Osteoblast (primary cell): ENCODE measurements around the gene RIT1. TPM values are rescaled to one million over a fixed set of nuclear protein-coding genes. Genes with fewer than 3 reads are reported as not detected.

ENCODE experiments used
- DNase-seq: peaks from one replicate; pipeline ENCODE4 v3.0.0; 2011; ENCODE audit warnings: low spot score, mixed read lengths; ENCODE audit not compliant: insufficient read length; ENCODE audit errors: missing footprints
- H2AFZ ChIP-seq: 2 replicates; pipeline ENCODE4 v1.6.0; 2011; ENCODE audit warnings: mild to moderate bottlenecking, low read length
- H3K27ac ChIP-seq: 2 replicates; pipeline ENCODE4 v1.5.1; 2011; ENCODE audit warnings: mild to moderate bottlenecking, low read depth, low read length, moderate library complexity
- H3K27me3 ChIP-seq: 2 replicates; pipeline ENCODE4 v1.6.0; 2012; ENCODE audit warnings: mild to moderate bottlenecking, control low read depth, inconsistent platforms, low read length, moderate library complexity; ENCODE audit not compliant: insufficient read depth
- H3K36me3 ChIP-seq: 2 replicates; pipeline ENCODE4 v1.5.1; 2011; ENCODE audit warnings: mild to moderate bottlenecking, low read length, control low read depth, moderate library complexity; ENCODE audit not compliant: insufficient read depth
- H3K4me1 ChIP-seq: 2 replicates; pipeline ENCODE4 v1.5.1; 2011; ENCODE audit warnings: mild to moderate bottlenecking, low read length, control low read depth, moderate library complexity; ENCODE audit not compliant: insufficient read depth
- H3K4me2 ChIP-seq: 2 replicates; pipeline ENCODE4 v1.6.0; 2011; ENCODE audit warnings: mild to moderate bottlenecking, low read length; ENCODE audit not compliant: insufficient read depth
- H3K4me3 ChIP-seq: fragments of 200-600 bp; sonication (generic); 3 replicates; pipeline ENCODE4 v1.5.1; 2012; ENCODE audit warnings: mild to moderate bottlenecking, low read length, inconsistent platforms; ENCODE audit not compliant: insufficient read depth
- H3K79me2 ChIP-seq: 2 replicates; pipeline ENCODE4 v1.6.0; 2012; ENCODE audit warnings: mild to moderate bottlenecking, low read length, control low read depth, inconsistent platforms; ENCODE audit not compliant: insufficient read depth
- H3K9me3 ChIP-seq: 2 replicates; pipeline ENCODE4 v1.5.1; 2011; ENCODE audit warnings: low read depth, low read length, control low read depth
- H4K20me1 ChIP-seq: 2 replicates; pipeline ENCODE4 v1.6.0; 2012; ENCODE audit warnings: mild to moderate bottlenecking, low read length, control low read depth; ENCODE audit not compliant: insufficient read depth
- CTCF ChIP-seq: IDR thresholded peaks from 2 replicates; pipeline ENCODE4 v1.5.1; 2011; ENCODE audit warnings: mild to moderate bottlenecking, low read depth, low read length, moderate library complexity; ENCODE audit errors: extremely low read depth
- total RNA-seq: library from RNA; depleted of rRNA; stranded (reverse); fragments of >200 nt; gene quantifications from 2 replicates; pipeline ENCODE4 v1.2.3, GENCODE V29; 2012

Gene RIT1
- total RNA-seq, 1 donor = 36.9 TPM

- peak overlapping the region; percentile 93 for H3K4me2 ChIP-seq
- no peak for DNase-seq
- H3K36me3 ChIP-seq = peaks cover 15% of the 10 kb centered on the region
- H4K20me1 ChIP-seq = no peaks in the 10 kb centered on the region
- H3K9me3 ChIP-seq = no peaks in the 10 kb centered on the region
- peaks cover 43% of the 10 kb centered on the region for H3K79me2 ChIP-seq
- peak overlapping the region; percentile 73 for H3K4me3 ChIP-seq
- no peak for TF ChIP-seq CTCF
- H2AFZ ChIP-seq = peak overlapping the region; percentile 74
- H3K27ac ChIP-seq = peak overlapping the region; percentile 94
- H3K27me3 ChIP-seq = no peaks in the 10 kb centered on the region
- H3K4me1 ChIP-seq = peaks cover 26% of the 10 kb centered on the region
Measured at GRCh38 chr1:155858800-155859233, 52.3 kb downstream of the RIT1 start.

- peaks cover 28% of the 10 kb centered on the region for H3K36me3 ChIP-seq
- no peak for TF ChIP-seq CTCF
- peak; percentile 95 for DNase-seq
- H3K4me2 ChIP-seq = peak within 1 kb of the TSS; percentile 80
- H2AFZ ChIP-seq = peak within 1 kb of the TSS; percentile 92
- no peaks in the 10 kb centered on the region for H3K27me3 ChIP-seq
- peaks cover 26% of the 10 kb centered on the region for H3K4me1 ChIP-seq
- H3K4me3 ChIP-seq = peak within 1 kb of the TSS; percentile 83
- no peaks in the 10 kb centered on the region for H3K9me3 ChIP-seq
- peaks cover 51% of the 10 kb centered on the region for H3K79me2 ChIP-seq
- no peaks in the 10 kb centered on the region for H4K20me1 ChIP-seq
- H3K27ac ChIP-seq = peak within 1 kb of the TSS; percentile 68
Measured at GRCh38 chr1:155856975-155857930, 53.9 kb downstream of the RIT1 start, which contains the start of gene GON4L. Gene GON4L, minus strand, starts transcription at chr1:155857214. Its CDS starts 3,434 bp downstream, at chr1:155853780.

- H3K79me2 ChIP-seq = peaks cover 53% of the 10 kb centered on the region
- TF ChIP-seq CTCF = no peak
- peaks cover 26% of the 10 kb centered on the region for H3K4me1 ChIP-seq
Measured at GRCh38 chr1:155856257-155856974, 54.7 kb downstream of the RIT1 start.

GRCh38 chr1:155850345-155850744 lies 60.8 kb downstream of the RIT1 start:
- DNase-seq = no peak
- no peak overlapping the region for H3K27ac ChIP-seq
- peaks cover 15% of the 10 kb centered on the region for H4K20me1 ChIP-seq
- no peak overlapping the region for H2AFZ ChIP-seq
- no peaks in the 10 kb centered on the region for H3K4me1 ChIP-seq
- no peak overlapping the region for H3K4me2 ChIP-seq
- H3K27me3 ChIP-seq = no peaks in the 10 kb centered on the region
- H3K36me3 ChIP-seq = peaks cover 47% of the 10 kb centered on the region
- no peaks in the 10 kb centered on the region for H3K9me3 ChIP-seq
- H3K79me2 ChIP-seq = peaks cover 89% of the 10 kb centered on the region
- TF ChIP-seq CTCF = no peak
- no peak overlapping the region for H3K4me3 ChIP-seq

More at GRCh38 chr1:155856257-155856974, 54.7 kb downstream of the RIT1 start:
- H4K20me1 ChIP-seq = no peaks in the 10 kb centered on the region
- peak overlapping the region; percentile 80 for H3K4me2 ChIP-seq
- H3K27ac ChIP-seq = peak overlapping the region; percentile 68
- no peaks in the 10 kb centered on the region for H3K27me3 ChIP-seq
- DNase-seq = no peak
- peaks cover 31% of the 10 kb centered on the region for H3K36me3 ChIP-seq
- H2AFZ ChIP-seq = peak overlapping the region; percentile 92
- no peaks in the 10 kb centered on the region for H3K9me3 ChIP-seq
- H3K4me3 ChIP-seq = peak overlapping the region; percentile 83
